Liver (tissue), 9 donors: ENCODE results near the gene ERGIC3. TPM values are rescaled to one million over a fixed set of nuclear protein-coding genes. Genes with fewer than 3 reads are reported as not detected.

ENCODE experiments used
- DNase-seq: peaks from one replicate; pipeline ENCODE4 v3.0.0-alpha.2; 2017; ENCODE audit warnings: low spot score
- H3K27ac ChIP-seq, 2 donors: one replicate each; pipeline ENCODE4 v1.7.0; 2013; ENCODE audit warnings: inconsistent platforms in 2 of 2, low read length in 2 of 2, control low read depth in 1 of 2, low read depth in 1 of 2, mild to moderate bottlenecking in 1 of 2
- H3K27me3 ChIP-seq, 4 donors: one replicate each; pipeline versions ENCODE4 v1.6.1 to v1.7.0; 2013; ENCODE audit warnings: low read length in 3 of 4, inconsistent platforms in 1 of 4, mild to moderate bottlenecking in 1 of 4, moderate library complexity in 1 of 4; ENCODE audit not compliant: control insufficient read depth in 4 of 4, insufficient read depth in 4 of 4
- H3K36me3 ChIP-seq, 4 donors: one replicate each; pipeline versions ENCODE4 v1.6.1 to v1.7.0; 2013; ENCODE audit warnings: low read length in 3 of 4, mild to moderate bottlenecking in 3 of 4, low read depth in 1 of 4, moderate library complexity in 1 of 4; ENCODE audit not compliant: control insufficient read depth in 4 of 4, insufficient read depth in 3 of 4
- H3K4me1 ChIP-seq, 4 donors: one replicate each; pipeline versions ENCODE4 v1.6.1 to v1.7.0; 2013; ENCODE audit warnings: low read length in 3 of 4, mild to moderate bottlenecking in 3 of 4, moderate library complexity in 1 of 4; ENCODE audit not compliant: control insufficient read depth in 4 of 4, insufficient read depth in 4 of 4
- H3K4me3 ChIP-seq, 3 donors: one replicate each; pipeline versions ENCODE4 v1.6.1 to v1.7.0; 2013; ENCODE audit warnings: low read length in 3 of 3, control low read depth in 1 of 3, low read depth in 1 of 3, mild to moderate bottlenecking in 1 of 3
- H3K9ac ChIP-seq, 2 donors: one replicate each; pipeline ENCODE4 v1.7.0; 2013; ENCODE audit warnings: low read length in 2 of 2, mild to moderate bottlenecking in 2 of 2, moderate library complexity in 2 of 2, control low read depth in 1 of 2, low read depth in 1 of 2
- H3K9me3 ChIP-seq, 4 donors: one replicate each; pipeline versions ENCODE4 v1.6.1 to v1.7.0; 2013; ENCODE audit warnings: low read length in 3 of 4; ENCODE audit not compliant: control insufficient read depth in 4 of 4
- EGR1 ChIP-seq, 2 donors: IDR thresholded peaks; 2 replicates each; pipeline ENCODE4 v1.6.1; 2016 to 2018; ENCODE audit warnings: antibody characterized with exemption in 2 of 2, low read depth in 2 of 2
- FOXA1 ChIP-seq: IDR thresholded peaks from 2 replicates; pipeline ENCODE4 v1.6.1; 2016; ENCODE audit warnings: antibody characterized with exemption
- FOXA2 ChIP-seq: IDR thresholded peaks from 2 replicates; pipeline ENCODE4 v1.6.1; 2016; ENCODE audit warnings: antibody characterized with exemption
- GABPA ChIP-seq, 2 donors: IDR thresholded peaks in 1 of 2; conservative IDR thresholded peaks in 1 of 2; 2 replicates each; pipeline ENCODE4 v1.6.1; 2016; ENCODE audit warnings: antibody characterized with exemption in 2 of 2, mild to moderate bottlenecking in 1 of 2, moderate library complexity in 1 of 2
- HNF4G ChIP-seq: IDR thresholded peaks from 2 replicates; pipeline ENCODE4 v1.6.1; 2016; ENCODE audit warnings: antibody characterized with exemption
- NR2F2 ChIP-seq: IDR thresholded peaks from 2 replicates; pipeline ENCODE4 v1.6.1; 2016; ENCODE audit warnings: antibody characterized with exemption
- RAD21 ChIP-seq, 2 donors: IDR thresholded peaks; 2 replicates each; pipeline ENCODE4 v1.6.1; 2016; ENCODE audit warnings: antibody characterized with exemption in 2 of 2, mild to moderate bottlenecking in 2 of 2
- RXRA ChIP-seq, 2 donors: IDR thresholded peaks; 2 replicates each; pipeline ENCODE4 v1.6.1; 2017 to 2018; ENCODE audit warnings: antibody characterized with exemption in 2 of 2, mild to moderate bottlenecking in 1 of 2
- SP1 ChIP-seq: IDR thresholded peaks from 2 replicates; pipeline ENCODE4 v1.6.1; 2018; ENCODE audit warnings: antibody characterized with exemption, mild to moderate bottlenecking
- TAF1 ChIP-seq: conservative IDR thresholded peaks from 2 replicates; pipeline ENCODE4 v1.6.1; 2016; ENCODE audit warnings: antibody characterized with exemption, mild to moderate bottlenecking
- YY1 ChIP-seq: IDR thresholded peaks from 2 replicates; pipeline ENCODE4 v1.6.1; 2016; ENCODE audit warnings: antibody characterized with exemption, mild to moderate bottlenecking
- WGBS: extraction: QIAGEN DNeasy Blood & Tissue Kit; methylation state at CpG from one replicate; pipeline ENCODE4 v1.1.7; 2013; 5-methylcytosine and 5-hydroxymethylcytosine counted together
- polyA plus RNA-seq, 2 donors: library from polyadenylated mRNA; stranded (reverse) in 1 of 2; unstranded in 1 of 2; fragments of 200-250 nt in 1 of 2; fragments of >200 nt in 1 of 2; fragmentation: Nextera tagmentation in 1 of 2; extraction: Ambion mirVana in 1 of 2; gene quantifications; one replicate each; pipeline versions ENCODE4 v1.2.1 to v1.2.3, GENCODE V29; 2013 to 2015
- total RNA-seq, 2 donors: library from RNA; depleted of rRNA; stranded (reverse); fragments of >200 nt; gene quantifications; one replicate each; pipeline ENCODE4 v1.2.3, GENCODE V29; 2014
- TF ChIP-seq, protein P1 (sequence below): fragments of 150-350 bp; IDR thresholded peaks from 2 replicates; pipeline ENCODE4 v1.5.1; 2017; ENCODE audit warnings: improper control_type of control experiment, low read depth, low read length; ENCODE audit not compliant: missing input control
- TF ChIP-seq, protein P2 (sequence below): IDR thresholded peaks from 2 replicates; pipeline ENCODE4 v1.6.1; 2016; ENCODE audit warnings: antibody characterized with exemption
- TF ChIP-seq, protein P3 (sequence below): IDR thresholded peaks from 2 replicates; pipeline ENCODE4 v1.6.1; 2016; ENCODE audit warnings: antibody characterized with exemption, mild to moderate bottlenecking
- donor health status: healthy.
- donor health status: healthy.
- donor health status: healthy.
- donor health status: healthy.
- donor health status: healthy.

Gene ERGIC3
- total and polyA plus RNA-seq, 4 donors = 110 to 167 (median 120) TPM

DNA sequence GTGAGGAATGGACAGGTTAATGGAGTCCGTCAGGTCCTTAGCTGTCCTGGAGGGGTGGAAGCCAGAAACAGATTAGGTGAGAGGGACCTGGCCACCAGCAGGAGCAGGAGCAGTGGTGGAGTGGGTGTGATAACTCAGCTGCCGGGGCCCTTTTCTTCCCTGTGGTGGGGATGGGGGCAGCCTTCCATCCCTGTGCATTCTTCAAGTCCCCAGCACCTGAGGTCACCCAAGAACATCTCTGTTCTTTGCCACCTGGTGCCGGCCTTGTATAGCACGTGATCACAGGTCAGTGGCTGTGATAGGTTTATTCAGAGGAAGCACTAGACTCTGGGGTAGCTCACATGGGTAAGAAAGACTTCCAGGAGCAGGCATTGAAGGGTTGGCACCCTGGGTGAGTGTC, 16.6 kb downstream of the ERGIC3 start (continued):
- TF ChIP-seq, protein P1, sequence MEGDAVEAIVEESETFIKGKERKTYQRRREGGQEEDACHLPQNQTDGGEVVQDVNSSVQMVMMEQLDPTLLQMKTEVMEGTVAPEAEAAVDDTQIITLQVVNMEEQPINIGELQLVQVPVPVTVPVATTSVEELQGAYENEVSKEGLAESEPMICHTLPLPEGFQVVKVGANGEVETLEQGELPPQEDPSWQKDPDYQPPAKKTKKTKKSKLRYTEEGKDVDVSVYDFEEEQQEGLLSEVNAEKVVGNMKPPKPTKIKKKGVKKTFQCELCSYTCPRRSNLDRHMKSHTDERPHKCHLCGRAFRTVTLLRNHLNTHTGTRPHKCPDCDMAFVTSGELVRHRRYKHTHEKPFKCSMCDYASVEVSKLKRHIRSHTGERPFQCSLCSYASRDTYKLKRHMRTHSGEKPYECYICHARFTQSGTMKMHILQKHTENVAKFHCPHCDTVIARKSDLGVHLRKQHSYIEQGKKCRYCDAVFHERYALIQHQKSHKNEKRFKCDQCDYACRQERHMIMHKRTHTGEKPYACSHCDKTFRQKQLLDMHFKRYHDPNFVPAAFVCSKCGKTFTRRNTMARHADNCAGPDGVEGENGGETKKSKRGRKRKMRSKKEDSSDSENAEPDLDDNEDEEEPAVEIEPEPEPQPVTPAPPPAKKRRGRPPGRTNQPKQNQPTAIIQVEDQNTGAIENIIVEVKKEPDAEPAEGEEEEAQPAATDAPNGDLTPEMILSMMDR = no peak
- TF ChIP-seq TAF1 = no peak
- TF ChIP-seq EGR1 (IDR thresholded peaks at IDR 0.05; ENCODE audit: low read depth in 2 of 2) = no peak

DNA sequence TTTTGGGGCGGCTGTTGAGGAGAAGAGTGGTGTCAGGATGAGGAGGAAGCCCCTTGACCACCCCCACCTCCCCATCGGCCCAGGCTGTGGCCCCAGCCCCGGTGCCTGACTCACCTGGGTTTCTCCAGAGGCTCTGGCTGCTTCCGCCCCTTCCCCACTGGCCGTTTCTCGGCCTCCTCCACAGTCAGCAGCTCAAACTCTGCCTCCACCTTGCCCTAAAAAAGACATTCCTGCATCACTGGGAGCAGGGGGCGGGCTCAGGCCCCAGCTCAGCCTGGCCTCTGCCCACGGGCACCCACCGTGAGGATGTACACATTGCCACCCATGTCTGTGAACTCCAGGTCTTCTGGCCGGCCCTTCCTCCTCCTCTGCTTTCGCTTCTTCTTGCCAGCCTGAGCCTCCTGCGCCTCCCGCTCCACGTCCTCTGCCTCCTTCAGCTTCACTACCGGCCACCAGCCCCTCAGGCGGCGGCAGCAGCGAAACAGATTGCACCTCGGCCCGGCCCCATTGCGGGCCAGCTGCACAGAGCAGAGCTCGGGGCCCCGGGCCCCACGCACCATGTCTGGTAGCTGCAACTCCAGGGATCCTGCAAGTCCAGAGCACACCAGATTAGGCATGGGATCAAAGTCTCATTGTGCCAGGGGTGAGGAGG, 17.3 kb downstream of the ERGIC3 start:
- Histone ChIP-seq H3K36me3 (peaks cover 6 to 30% (median 23%) of the 10 kb centered on the region in 4 donors), H3K9me3 (no peaks in the 10 kb centered on the region), H3K4me3 (no peak overlapping the region), H3K27me3 (no peaks in the 10 kb centered on the region), H3K27ac (no peak overlapping the region), H3K9ac (no peak overlapping the region), H3K4me1 (no peaks in the 10 kb centered on the region)
- WGBS = 95% methylated on average over 24 of the region's 24 CpGs
- no peak for TF ChIP-seq EGR1 (IDR thresholded peaks at IDR 0.05; ENCODE audit: low read depth in 2 of 2)
- no peak for TF ChIP-seq GABPA (IDR thresholded peaks at IDR 0.05 in 1 of 2, conservative IDR thresholded peaks at IDR 0.05 in 1 of 2)
- no peak for TF ChIP-seq RAD21 (IDR thresholded peaks at IDR 0.05)
- TF ChIP-seq HNF4G = no peak
- no peak for TF ChIP-seq RXRA (IDR thresholded peaks at IDR 0.05)
- no peak for TF ChIP-seq TAF1
- no peak for TF ChIP-seq FOXA1
- TF ChIP-seq NR2F2 = no peak
- no peak for TF ChIP-seq SP1
- TF ChIP-seq, protein P2, sequence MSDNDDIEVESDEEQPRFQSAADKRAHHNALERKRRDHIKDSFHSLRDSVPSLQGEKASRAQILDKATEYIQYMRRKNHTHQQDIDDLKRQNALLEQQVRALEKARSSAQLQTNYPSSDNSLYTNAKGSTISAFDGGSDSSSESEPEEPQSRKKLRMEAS = no peak
- no peak for DNase-seq

DNA sequence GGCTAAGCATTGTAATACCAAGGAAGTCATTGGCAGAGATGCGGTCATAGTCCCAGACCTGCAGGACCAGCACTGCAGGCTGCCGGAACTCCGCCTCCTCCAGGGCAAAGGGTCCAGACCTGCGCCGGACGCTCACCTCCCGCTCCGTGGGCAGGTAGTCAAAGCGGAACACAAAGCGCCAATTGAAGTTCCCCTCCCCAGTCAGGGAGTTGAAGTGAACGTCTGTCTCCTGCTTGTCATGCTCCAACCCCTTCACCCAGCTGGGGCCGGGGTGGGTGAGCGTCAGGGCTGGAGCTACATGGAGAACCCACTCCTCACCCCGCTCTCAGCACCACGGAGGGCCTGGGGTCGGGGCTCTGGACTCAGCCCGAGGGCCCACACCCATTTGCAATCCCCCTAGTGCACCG, 18.2 kb downstream of the ERGIC3 start:
- Histone ChIP-seq H3K9ac (no peak overlapping the region), H3K27me3 (no peaks in the 10 kb centered on the region), H3K27ac (no peak overlapping the region), H3K36me3 (peaks cover 6 to 21% (median 18%) of the 10 kb centered on the region in 4 donors), H3K4me1 (no peaks in the 10 kb centered on the region), H3K9me3 (no peaks in the 10 kb centered on the region), H3K4me3 (no peak overlapping the region)
- TF ChIP-seq, protein P3, sequence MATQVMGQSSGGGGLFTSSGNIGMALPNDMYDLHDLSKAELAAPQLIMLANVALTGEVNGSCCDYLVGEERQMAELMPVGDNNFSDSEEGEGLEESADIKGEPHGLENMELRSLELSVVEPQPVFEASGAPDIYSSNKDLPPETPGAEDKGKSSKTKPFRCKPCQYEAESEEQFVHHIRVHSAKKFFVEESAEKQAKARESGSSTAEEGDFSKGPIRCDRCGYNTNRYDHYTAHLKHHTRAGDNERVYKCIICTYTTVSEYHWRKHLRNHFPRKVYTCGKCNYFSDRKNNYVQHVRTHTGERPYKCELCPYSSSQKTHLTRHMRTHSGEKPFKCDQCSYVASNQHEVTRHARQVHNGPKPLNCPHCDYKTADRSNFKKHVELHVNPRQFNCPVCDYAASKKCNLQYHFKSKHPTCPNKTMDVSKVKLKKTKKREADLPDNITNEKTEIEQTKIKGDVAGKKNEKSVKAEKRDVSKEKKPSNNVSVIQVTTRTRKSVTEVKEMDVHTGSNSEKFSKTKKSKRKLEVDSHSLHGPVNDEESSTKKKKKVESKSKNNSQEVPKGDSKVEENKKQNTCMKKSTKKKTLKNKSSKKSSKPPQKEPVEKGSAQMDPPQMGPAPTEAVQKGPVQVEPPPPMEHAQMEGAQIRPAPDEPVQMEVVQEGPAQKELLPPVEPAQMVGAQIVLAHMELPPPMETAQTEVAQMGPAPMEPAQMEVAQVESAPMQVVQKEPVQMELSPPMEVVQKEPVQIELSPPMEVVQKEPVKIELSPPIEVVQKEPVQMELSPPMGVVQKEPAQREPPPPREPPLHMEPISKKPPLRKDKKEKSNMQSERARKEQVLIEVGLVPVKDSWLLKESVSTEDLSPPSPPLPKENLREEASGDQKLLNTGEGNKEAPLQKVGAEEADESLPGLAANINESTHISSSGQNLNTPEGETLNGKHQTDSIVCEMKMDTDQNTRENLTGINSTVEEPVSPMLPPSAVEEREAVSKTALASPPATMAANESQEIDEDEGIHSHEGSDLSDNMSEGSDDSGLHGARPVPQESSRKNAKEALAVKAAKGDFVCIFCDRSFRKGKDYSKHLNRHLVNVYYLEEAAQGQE = no peak
- no peak for TF ChIP-seq FOXA1
- no peak for TF ChIP-seq FOXA2
- no peak for TF ChIP-seq YY1
- no peak for TF ChIP-seq NR2F2
- no peak for TF ChIP-seq RXRA (IDR thresholded peaks at IDR 0.05)
- 75% methylated on average over 18 of the region's 18 CpGs for whole genome bisulfite sequencing
- no peak for DNase-seq
